ENCODE measurements around the gene NFATC4. TPM values are rescaled to one million over a fixed set of nuclear protein-coding genes. Genes with fewer than 3 reads are reported as not detected.

NFATC4 gene
- total and polyA plus RNA-seq, 8 donors = 3.3 to 97.9 (median 12.7) TPM

GRCh38 chr14:24404814-24405213 lies 36.8 kb downstream of the NFATC4 start:
- no peak for ATAC-seq
- DNase-seq = no peak
- FAIRE-seq = no peak
- Histone ChIP-seq H3K9me3 (no peaks in the 10 kb centered on the region), H3K4me3 (no peak overlapping the region), H3K4me1 (peaks cover 0 to 18% (median 13%) of the 10 kb centered on the region in 3 donors), H3K27me3 (no peaks in the 10 kb centered on the region), H3K36me3 (peaks cover 0 to 7% (median 0%) of the 10 kb centered on the region in 3 donors), H3K27ac (no peak overlapping the region)
- 77 to 82% methylated on average over 4 of the region's 4 CpGs for WGBS, 2 donors
- no peak for TF ChIP-seq CTCF (IDR thresholded peaks at IDR 0.05)
- intact Hi-C loops (cut with DNase I) = no loop called here

GRCh38 chr14:24406416-24406815 lies 38.4 kb downstream of the NFATC4 start:
- DNase-seq (no peak), ATAC-seq (no peak), FAIRE-seq (no peak)
- Histone ChIP-seq H3K4me1 (peaks cover 0 to 13% (median 10%) of the 10 kb centered on the region in 3 donors), H3K9me3 (no peaks in the 10 kb centered on the region), H3K36me3 (peaks cover 0 to 7% (median 0%) of the 10 kb centered on the region in 3 donors), H3K27me3 (no peaks in the 10 kb centered on the region), H3K4me3 (no peak overlapping the region), H3K27ac (no peak overlapping the region)
- TF ChIP-seq CTCF (IDR thresholded peaks at IDR 0.05) = no peak
- 89 to 95% methylated on average over 6 of the region's 6 CpGs for WGBS, 2 donors
- intact Hi-C loops (cut with DNase I) = no loop called here

- WGBS, 2 donors = 89 to 96% methylated on average over 18 of the region's 18 CpGs
- Histone ChIP-seq H3K36me3 (peaks cover 0 to 7% (median 0%) of the 10 kb centered on the region in 3 donors), H3K27ac (no peak overlapping the region), H3K4me3 (no peak overlapping the region), H3K27me3 (no peaks in the 10 kb centered on the region), H3K9me3 (no peaks in the 10 kb centered on the region), H3K4me1 (peaks cover 0 to 5% (median 5%) of the 10 kb centered on the region in 3 donors)
- FAIRE-seq (no peak), DNase-seq (peak in 1 of 6 donors; percentile 67), ATAC-seq (no peak)
- intact Hi-C loops (cut with DNase I) = no loop called here
- TF ChIP-seq CTCF (IDR thresholded peaks at IDR 0.05) = no peak
Measured at GRCh38 chr14:24407608-24408325, 39.8 kb downstream of the NFATC4 start.

GRCh38 chr14:24408764-24409163 lies 40.8 kb downstream of the NFATC4 start:
- Histone ChIP-seq H3K27ac (no peak overlapping the region), H3K9me3 (no peaks in the 10 kb centered on the region), H3K4me3 (no peak overlapping the region), H3K4me1 (no peaks in the 10 kb centered on the region), H3K27me3 (no peaks in the 10 kb centered on the region), H3K36me3 (peaks cover 0 to 7% (median 0%) of the 10 kb centered on the region in 3 donors)
- no peak for FAIRE-seq
- TF ChIP-seq CTCF (IDR thresholded peaks at IDR 0.05) = no peak
- ATAC-seq = no peak
- WGBS, 2 donors = 76 to 78% methylated on average over 3 of the region's 3 CpGs
- intact Hi-C loops (cut with DNase I) = no loop called here
- no peak for DNase-seq

- no peak for FAIRE-seq
- Histone ChIP-seq H3K4me3 (no peak overlapping the region), H3K9me3 (no peaks in the 10 kb centered on the region), H3K36me3 (peaks cover 0 to 7% (median 0%) of the 10 kb centered on the region in 3 donors), H3K27ac (no peak overlapping the region), H3K4me1 (no peaks in the 10 kb centered on the region), H3K27me3 (no peaks in the 10 kb centered on the region)
- WGBS, 2 donors = 79 to 97% methylated on average over 6 of the region's 6 CpGs
- no peak for ATAC-seq
- no peak for DNase-seq
- TF ChIP-seq CTCF (IDR thresholded peaks at IDR 0.05) = no peak
- intact Hi-C loops (cut with DNase I) = no loop called here
Measured at GRCh38 chr14:24409192-24409591, 41.2 kb downstream of the NFATC4 start.

Measured in pancreas (tissue), 10 donors.